HuH-7 (cell line): ENCODE measurements around the gene FXYD6.

ENCODE experiments used
- DNase-seq: peaks from one replicate; pipeline ENCODE4 v3.0.0; 2011; ENCODE audit warnings: low spot score

Gene FXYD6

DNA sequence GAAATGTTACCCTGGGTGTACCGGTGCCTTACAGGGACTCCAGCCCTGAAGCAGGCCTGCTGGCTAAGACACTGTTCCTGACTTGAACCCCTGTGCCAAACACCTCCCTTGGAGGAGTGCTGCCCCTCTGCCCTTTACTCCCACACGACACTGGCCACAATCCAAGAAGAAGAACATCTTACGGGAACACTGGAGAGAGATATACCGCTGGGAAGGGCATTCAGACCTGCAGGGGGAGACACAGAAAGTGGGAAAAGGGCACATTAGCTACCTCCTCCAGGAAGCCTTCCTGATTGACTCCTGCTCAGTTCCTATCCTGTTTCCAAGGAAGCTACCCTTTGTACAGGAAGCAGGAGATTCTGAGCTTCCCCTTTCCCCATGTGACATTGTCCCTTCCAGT lies 34.1 kb upstream of the FXYD6 start:
- no peak for DNase-seq

DNA sequence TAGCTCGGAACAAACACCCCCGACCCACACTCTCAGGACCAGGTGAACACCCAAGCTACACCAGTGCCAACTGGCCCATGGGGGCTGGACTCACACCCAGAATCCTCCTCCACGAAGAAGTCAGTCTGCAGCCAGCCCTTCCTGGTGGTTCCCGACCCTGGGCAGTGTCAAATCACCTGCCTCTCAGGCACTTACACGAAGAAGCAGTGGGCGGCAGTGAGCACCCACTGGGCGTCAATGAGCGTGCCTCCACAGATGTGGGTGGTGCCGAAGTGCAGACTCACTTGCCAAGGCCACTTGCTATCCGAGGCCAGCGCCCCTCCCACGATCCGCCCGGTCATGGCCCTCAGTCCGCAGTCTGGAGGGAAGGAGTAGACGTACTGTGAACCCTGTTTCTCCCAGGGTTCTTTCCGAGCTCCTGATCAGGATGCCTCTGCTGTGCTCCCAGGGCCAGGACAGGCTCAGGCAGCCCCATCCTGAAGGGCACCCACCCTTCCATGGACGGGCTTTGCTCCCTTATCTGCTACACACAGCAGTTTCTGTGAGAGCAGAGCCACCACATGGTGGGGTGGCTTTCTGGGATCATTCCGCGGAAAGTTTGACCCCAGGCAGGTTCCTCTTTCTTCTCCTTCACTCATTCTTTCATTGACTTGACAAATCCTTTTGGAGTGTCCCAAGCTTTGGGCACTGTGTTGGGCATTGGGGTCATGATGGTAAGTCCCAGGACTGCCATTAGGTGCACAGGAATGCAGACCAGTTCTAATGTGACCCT lies 33.3 kb upstream of the FXYD6 start:
- no peak for DNase-seq

DNA sequence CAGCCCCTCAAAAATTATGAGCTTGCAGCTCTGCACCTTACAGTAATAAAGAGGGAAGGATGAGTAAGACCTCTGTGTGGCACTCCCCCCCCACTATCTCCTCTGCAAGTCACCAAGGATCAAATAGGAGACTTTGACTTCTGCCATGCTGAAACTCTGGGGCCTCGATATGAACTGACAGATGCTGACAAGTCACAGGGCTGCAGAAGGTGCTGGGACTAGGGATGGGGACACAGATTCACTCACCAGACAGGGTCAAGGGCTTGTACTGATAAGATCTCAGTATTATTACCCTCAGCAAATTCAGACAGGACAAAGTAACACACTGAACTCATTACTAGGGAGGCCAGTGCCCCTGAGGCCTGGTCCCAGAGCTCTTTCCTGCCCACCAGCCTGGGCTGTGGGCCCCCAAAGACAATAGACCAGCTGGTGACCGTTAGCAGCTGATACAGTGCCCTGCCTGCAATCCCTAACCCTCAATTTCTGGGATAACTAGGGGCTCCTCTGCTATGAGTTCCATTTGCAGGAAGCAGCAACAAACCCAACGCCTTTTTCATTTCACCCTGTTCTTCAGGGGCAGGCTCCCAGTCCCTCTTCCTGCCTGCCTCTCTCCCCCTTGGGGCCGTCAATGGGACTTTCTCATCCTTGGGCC lies 32.6 kb upstream of the FXYD6 start:
- DNase-seq = no peak

DNA sequence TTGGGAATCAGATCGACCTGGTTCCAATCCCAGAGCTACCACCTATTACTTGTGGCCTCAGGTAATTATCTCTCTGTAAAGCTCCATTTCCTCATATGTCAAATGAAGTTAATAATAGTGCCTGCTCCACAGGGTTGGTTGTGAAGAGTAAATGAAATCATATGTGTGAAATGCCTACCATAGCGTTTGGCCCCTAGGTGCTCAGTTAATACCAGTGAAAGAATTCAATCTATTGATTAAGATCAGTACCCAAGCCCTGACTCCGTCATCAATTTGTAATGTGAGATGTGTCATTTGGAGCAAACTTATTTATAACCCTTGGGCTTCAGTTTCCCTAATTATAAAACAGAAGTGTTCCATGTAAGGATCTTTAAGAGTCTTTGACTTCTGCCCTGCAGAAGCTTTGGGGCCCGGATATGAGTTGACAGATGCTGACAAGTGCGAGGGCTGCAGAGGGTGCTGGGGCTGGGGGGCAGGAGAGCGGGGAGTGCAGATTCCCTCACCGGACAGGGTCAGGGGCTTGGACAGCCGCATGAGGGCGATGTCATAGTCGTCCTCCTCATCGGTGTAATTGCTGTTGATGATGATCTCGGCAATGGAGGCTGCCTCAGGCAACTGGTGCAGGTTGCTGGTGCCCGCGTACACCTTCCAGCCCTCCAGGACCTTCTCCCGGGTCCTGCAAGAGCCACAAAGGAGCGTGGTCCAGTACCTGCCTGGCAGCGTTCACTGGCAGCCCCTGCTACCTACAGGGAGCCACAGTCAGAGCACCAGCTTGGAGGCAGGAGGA lies 31.8 kb upstream of the FXYD6 start:
- no peak for DNase-seq

DNA sequence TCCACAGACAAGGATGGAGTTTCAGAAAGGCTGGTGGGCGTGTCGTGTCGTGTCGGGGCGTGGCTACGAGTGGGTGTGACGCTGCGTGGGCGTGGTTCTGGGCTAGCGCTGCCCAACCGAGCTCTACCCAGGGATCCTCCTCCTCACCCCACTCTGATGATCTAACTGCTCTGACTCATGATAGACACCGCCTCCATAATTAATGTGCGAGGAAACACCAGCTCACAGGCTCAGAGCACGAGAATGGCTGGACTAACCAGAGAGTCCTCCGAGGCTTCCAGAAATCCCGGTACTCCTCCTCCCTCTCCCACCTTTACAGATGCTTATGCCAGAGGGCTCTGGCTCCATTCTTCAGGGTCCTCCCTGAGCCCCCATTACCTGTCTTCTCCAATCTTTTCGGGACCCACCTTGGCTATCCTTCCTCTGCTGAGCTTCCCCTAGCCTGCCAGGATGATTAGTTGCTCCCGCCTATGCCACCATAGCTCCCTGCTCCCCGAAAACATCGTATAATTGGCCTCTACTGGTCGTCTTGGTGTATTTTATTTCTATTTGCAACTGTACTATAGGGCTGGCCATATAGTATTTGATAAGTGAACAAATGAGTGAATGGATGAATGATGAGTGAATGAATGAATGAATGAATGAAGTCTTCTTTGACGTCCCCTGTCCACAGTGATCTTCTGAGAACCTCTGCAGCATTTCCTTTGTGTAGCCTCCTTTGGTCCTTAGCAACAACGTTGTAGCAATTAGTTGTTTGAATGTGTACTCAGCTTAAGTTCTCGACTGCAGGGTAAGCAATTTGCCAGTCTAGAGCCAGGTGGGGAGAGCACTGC lies 31.0 kb upstream of the FXYD6 start:
- DNase-seq = no peak

DNA sequence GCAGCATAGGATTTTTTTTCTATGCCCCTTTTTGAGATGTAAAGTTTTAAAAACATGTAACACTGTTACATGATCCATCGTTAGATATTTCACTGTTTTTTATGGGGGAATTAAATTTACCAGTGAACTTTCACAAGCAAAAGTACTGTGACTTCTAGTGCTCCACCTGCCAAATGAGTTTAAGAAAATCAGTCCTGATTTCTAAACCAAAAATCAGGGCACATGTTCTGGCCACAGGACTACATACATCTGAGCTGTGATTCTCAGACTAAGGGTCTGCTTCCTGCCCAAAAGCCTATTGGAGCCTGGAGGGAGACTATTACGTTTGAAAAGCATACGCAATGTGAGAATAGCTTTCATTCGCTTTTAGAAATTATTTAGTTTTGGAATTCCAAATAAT lies 30.3 kb upstream of the FXYD6 start:
- no peak for DNase-seq

DNA sequence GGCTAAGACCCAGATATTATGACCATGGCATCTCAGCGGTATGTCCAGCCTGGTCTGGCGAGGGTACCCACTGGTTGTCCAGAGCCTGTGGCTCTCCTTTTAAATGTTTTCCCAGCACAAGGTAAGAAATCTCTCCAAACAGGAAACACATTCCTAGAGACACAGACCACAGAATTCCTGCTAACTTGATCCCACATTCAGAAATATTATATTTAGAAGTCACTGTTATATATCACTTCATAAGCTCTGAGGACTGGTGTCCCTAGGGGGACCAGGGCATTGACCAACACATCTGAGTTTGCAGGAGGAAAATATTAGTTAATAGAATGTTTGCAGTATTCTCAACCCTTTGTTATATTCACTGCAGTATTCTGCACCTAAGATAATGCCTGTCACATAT lies 29.7 kb upstream of the FXYD6 start:
- DNase-seq = no peak

DNA sequence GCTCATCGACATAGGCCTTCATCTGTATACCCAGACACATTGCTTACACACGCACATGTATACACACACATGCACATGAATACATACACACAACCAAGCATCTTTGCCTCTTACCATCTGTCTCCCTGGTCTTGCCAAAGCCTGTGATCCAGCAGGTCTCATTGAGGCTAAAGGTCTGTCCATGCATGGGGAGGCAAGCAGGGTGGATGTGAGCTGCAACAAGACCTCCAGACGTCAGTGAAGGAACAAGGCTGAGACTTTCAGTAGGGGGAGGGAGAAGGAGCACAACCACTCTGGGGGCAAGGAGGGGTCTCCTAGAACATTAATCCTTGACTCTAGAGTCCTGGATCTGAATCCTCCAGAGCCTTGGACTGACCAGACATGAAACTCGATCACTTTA lies 29.1 kb upstream of the FXYD6 start:
- no peak for DNase-seq

DNA sequence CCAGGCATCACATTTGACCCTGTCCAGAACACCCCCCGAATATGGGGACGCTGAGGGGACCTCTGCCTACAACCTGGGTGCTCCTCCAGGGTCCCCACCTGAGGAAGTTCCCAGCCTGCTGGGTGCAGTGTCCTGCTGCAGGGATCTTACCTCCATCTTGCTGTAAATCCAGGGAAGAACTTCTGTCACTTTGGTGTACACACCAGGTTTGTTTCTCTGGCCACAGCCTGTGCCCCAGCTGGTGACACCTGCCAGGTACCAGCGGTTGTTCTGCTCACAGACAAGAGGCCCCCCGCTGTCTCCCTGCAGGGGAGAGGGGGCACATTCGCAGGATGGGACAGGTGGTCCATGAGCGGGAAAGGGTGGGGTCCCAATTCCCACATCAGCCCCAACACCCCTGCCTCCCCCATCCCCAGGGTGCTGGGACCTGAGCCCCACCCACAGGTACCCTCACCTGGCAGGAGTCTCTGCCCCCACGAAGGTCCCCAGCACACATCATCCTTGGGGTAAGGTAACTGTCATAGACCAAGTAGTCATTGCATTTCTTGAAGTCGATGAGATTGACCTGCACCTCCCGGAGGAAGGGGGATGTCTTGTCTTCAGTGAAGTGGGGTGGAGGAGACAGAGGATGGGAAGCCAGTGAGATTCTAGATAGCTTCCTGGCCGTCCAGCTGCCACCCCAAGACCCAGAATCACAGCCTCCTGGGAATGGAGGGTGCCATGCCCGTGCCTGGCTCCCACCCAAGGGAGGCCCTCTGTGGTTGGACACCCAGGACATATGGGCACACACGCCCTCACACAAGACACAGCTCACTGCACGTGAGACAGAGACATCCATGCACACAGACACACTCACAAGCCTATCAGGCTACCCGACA lies 27.3 kb upstream of the FXYD6 start:
- DNase-seq = no peak

DNA sequence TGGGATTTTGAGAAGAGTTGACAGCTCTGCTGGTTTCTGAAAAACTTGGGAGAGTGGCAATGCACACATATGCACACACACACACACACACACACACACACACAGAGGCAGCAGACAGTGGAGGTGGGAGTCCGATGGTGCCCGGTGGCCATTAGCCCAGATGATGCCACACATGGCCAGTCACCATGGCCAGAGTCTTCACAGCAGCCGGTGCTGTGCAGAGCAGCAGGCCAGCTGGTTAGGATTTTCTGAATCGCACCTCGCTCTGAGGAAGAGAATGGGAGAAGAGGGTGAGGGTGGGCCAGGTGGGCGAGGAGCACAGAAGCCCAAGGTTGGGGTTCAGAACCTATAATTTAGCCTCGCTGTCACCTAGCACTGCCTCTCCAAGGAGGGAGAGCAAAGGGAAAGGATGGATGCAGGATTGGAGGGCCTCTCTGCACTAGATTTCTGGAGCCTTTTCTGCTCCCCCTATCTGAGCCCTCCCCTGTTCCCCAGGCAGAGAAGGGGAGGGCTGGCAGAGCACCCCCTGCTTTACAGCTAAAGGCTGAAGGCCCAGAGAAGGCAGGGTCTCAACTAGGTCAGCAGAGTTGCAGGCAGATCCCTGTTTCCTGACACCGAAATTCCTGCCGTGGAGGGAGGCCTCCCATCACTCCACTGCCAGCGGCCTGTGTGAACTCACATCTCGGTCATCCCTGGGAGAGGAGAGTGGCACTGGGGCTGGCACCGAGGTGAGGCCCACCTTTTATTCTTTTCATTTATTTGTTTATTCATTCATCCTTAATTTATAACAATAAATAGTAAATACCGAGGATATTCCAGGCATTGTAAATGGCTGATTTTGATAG lies 25.8 kb upstream of the FXYD6 start:
- no peak for DNase-seq

DNA sequence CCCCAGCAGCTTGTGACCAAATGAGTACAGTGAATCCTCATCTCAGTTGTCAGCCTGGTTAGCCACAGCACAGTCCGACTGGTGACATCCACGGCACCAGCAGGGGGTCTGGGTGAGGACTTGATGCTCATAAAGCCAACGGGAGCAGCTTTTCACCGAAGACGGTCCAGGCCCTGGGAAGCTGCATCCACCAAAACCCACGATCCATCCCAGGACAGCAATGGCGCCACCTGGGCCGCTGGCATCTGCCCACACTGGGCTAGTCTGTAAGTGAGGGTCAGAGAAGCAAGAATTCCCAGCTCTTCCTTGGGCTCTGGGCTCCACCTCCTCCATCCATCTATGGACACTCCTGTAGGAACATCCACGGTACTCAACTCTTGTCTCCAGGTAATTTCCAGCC lies 25.1 kb upstream of the FXYD6 start:
- DNase-seq = no peak

DNA sequence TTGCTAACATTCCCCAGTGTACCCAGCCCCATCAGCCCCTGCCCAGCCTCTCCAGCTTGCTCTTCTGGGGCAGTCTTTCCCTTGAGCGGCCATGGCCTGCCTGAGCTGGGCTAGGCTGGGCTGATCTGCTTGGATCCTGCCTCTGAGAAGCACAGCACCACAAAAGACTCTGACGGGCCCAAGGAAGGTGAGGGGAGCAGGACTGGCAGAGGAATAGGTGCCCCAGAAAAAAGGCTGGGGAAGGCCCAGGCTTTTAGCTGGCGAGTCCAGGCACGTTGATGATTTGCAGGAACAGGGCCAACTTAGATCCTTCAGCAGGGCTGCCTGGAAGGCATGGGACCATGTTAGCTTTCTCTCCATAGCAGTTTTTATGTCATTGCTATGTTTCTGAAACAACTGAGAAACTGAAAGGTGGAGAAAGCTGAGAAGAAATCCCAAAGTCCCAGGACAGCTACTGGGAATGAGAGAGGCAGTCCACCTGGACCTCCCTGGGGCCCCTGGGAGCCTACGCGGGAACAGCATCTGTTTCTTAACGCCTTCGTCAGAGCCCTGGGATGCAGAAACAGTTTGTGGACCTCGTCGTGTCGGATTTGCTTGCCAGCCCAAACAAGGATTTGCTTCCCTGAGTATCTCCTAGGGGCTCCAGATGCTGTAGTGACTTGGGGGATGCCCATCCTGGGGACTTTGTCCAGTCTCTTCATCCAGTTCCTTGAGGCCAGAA lies 24.4 kb upstream of the FXYD6 start:
- no peak for DNase-seq

DNA sequence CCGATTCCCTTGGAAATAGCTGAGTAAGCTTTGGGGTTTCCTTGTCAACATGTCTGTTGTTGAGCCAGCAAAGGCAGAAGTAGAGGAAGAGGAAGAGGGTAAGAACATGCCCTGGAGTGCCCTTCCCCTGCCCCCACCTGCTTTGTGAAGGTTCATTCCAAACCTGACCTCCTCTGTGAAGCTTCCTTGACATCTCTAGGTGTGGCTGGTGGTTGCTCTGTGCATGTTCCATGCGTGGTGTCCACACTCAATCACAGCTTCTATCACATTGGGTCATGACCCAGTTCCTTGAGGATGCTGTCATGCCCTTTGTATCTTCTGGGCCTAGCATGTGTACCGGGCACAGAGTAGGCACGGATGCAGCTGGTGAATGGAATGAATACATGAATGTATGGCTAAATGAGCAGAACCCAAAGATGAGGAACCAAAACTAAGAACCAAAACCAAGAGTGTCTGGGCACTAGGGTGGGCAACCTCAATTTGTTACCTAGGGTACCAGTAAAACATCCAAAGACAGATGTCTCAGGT lies 23.7 kb upstream of the FXYD6 start:
- DNase-seq = no peak

DNA sequence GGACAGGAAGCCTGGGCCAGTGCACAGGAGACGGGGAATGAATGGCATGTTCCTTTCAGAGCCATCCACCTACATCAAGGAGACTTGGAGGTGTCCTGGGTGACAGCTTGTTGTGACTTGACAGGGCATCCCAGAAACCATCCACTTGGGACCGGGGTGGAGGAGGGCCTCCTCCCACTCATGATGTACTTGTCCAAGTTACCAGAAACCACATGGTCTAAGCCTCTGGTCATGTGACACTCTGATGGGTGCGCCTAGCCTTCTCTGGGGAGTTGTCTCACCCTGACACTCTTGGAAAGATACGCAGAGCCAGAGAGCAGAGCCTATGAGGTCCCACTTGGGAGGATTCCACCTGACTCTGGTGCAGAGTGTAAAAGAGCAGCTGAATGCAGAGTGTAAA lies 21.6 kb upstream of the FXYD6 start:
- DNase-seq = no peak

DNA sequence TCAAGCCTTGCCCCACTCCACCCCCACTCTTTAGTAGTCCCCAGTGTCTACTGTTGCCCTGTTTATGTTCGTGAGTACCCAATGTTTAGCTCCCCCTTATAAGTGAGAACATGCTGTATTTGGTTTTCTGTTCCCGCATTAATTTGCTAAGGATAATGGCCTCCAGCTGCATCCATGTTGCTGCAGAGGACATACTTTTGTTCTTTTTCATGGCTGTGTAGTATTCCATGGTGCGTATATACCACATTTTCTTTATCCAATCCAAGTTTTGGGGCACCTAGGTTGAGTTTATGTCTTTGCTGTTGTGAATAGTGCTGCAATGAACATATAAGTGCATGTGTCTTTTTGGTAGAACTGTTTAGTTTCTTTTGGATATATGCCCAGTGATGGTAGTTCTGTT lies 16.2 kb upstream of the FXYD6 start:
- no peak for DNase-seq

DNA sequence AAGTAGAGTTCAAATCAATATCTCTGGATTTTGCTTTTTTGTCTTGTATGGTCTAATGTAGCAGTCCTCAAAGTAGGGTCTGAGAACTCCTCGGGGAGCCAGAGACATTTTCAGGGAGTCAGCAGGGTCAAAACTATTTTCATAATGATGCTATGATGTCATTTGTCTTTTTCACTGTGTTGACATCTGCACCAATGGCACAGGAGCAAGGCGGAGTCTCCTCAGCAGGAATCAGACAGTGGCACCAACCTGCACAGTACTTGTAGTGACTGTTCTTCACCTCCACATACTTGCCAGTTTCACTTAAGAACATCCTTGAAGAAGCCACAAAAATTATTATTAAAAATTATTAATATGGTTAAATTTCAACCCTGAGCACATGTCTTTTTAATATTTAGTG lies 14.9 kb upstream of the FXYD6 start:
- no peak for DNase-seq

DNA sequence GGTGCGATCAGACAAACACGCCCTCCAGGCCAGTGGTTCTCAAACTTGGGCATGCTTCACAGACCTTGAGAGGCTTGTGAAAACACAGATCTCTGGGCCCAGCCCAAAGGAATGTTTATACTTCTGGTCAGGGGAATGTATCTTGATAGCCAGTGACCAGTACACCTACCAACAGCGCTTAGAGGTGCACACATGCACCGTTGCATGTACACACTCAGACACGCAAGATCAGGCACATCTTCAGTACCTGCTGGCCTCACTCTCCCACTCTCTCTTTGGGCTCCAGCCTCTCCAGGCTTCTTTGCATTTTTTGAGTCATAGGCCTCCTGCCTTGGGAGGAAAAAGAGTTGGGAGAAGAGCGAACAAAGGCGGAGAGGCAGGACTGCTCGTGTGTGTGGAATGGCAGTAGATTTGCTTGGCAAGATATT lies 11.7 kb upstream of the FXYD6 start:
- DNase-seq = no peak

DNA sequence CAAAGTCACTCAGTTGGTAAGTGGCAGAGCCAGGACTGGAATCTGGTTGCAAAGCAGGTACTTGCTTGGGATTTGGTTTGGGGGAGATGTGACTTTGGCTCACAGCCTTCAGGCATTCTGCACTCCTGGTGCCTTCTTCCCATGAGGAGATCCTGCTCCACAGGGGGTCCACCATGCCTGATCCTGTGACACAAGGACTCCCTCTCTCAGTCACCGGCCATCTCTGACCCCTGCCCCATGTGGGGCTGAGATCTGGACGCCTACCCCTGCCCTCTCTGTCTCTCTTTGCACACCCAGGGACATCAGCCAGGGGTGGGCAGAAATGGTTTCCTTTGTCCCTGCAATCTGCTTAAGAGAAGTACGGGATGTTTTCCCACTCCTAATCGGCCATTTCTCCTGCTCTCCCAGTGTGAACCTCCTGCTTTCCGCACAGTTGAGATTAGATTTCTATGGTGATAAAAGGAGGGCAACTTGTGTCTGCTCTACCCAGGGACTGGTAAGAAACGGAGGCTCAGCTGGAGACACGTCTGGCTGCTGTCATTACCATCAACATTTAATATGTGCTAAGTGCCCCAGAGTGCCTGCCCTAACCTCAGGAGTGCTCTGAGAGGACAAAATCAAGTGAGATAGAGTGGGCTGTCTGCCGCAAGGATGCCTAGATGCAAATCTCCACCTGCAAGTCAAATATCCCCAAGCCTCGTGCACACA lies 11.1 kb upstream of the FXYD6 start:
- DNase-seq = no peak

DNA sequence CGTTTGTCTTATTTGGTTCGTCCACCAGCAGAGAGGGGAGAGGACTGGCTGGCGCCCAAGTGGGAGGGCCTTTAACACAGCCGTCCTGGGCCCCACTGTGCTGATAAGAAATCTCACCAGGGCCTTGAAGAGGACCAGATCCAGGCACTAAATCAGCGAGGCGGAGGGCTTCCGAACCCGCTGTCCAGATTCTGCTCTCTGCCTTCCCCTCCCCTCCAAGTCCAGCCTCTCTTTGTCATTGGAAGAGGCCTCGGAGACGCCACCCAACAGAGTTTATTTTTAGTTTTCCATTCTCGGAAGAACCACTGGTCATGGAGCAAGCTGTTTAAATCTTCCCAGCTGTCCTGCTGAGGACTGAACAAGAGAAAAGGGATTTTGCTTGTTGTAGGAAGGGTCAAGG lies 9.3 kb upstream of the FXYD6 start:
- DNase-seq = no peak
